OCI-LY1 (cell line): ENCODE results near the gene DEPDC7.

Source experiments
- H2AFZ ChIP-seq: fragments of 200-600 bp; sonication (generic), shearing (Covaris generic); 2 replicates; pipeline ENCODE4 v1.6.0; 2014; ENCODE audit warnings: antibody characterized with exemption, mild to moderate bottlenecking, low read length
- H3F3A ChIP-seq: fragments of 200-600 bp; sonication (generic), shearing (Covaris generic); 2 replicates; pipeline ENCODE4 v1.6.0; 2014; ENCODE audit warnings: mild to moderate bottlenecking, antibody characterized with exemption, low read length, moderate library complexity; ENCODE audit not compliant: insufficient read depth
- H3K27ac ChIP-seq: fragments of 200-600 bp; sonication (generic); 2 replicates; pipeline ENCODE4 v1.5.1; 2014; ENCODE audit warnings: low read length, mixed run types, mild to moderate bottlenecking, low read depth; ENCODE audit not compliant: poor library complexity, severe bottlenecking
- H3K27me3 ChIP-seq: fragments of 200-600 bp; sonication (generic); 2 replicates; pipeline ENCODE4 v1.6.0; 2014; ENCODE audit warnings: antibody characterized with exemption, mild to moderate bottlenecking, low read length, moderate library complexity; ENCODE audit not compliant: insufficient read depth
- H3K36me3 ChIP-seq: fragments of 200-600 bp; sonication (generic); 2 replicates; pipeline ENCODE4 v1.6.1; 2014; ENCODE audit warnings: mild to moderate bottlenecking, antibody characterized with exemption, low read length, moderate library complexity, mixed read lengths; ENCODE audit not compliant: insufficient read depth
- H3K4me1 ChIP-seq: fragments of 200-600 bp; sonication (generic); 2 replicates; pipeline ENCODE4 v1.5.1; 2014; ENCODE audit warnings: mild to moderate bottlenecking, low read length, moderate library complexity; ENCODE audit not compliant: insufficient read depth, severe bottlenecking
- H3K4me2 ChIP-seq: fragments of 200-600 bp; sonication (generic), shearing (Covaris generic); 2 replicates; pipeline ENCODE4 v1.6.1; 2014; ENCODE audit warnings: low read length
- H3K4me3 ChIP-seq: fragments of 200-600 bp; sonication (generic); 2 replicates; pipeline ENCODE4 v1.5.1; 2014; ENCODE audit warnings: low read length, low read depth, mild to moderate bottlenecking, mixed read lengths; ENCODE audit not compliant: poor library complexity, severe bottlenecking
- H3K79me2 ChIP-seq: fragments of 200-600 bp; shearing (Covaris generic); 2 replicates; pipeline ENCODE4 v1.6.1; 2016; ENCODE audit warnings: mixed run types, low read length, mixed read lengths; ENCODE audit not compliant: insufficient read depth
- H3K9ac ChIP-seq: fragments of 200-600 bp; sonication (generic), shearing (Covaris generic); 2 replicates; pipeline ENCODE4 v1.6.1; 2014; ENCODE audit warnings: mild to moderate bottlenecking, low read length, mixed read lengths
- H3K9me2 ChIP-seq: fragments of 200-600 bp; sonication (generic), shearing (Covaris generic); 2 replicates; pipeline ENCODE4 v1.6.1; 2014; ENCODE audit warnings: low read depth, mild to moderate bottlenecking, low read length, mixed read lengths
- H3K9me3 ChIP-seq: fragments of 200-600 bp; shearing (Covaris generic); 2 replicates; pipeline ENCODE4 v1.6.1; 2014; ENCODE audit warnings: low read length, mixed read lengths
- H4K20me1 ChIP-seq: fragments of 200-600 bp; sonication (generic), shearing (Covaris generic); 2 replicates; pipeline ENCODE4 v1.6.0; 2016; ENCODE audit warnings: mild to moderate bottlenecking, low read length; ENCODE audit not compliant: insufficient read depth
- CTCF ChIP-seq: fragments of 200-600 bp; sonication (generic), shearing (Covaris generic); IDR thresholded peaks from 2 replicates; pipeline ENCODE4 v1.5.1; 2017; ENCODE audit warnings: mild to moderate bottlenecking, antibody characterized with exemption, low read length, moderate library complexity, mixed read lengths
- EZH2 ChIP-seq: fragments of 200-600 bp; sonication (generic), shearing (Covaris generic); IDR thresholded peaks from 2 replicates; pipeline ENCODE4 v1.8.0; 2017; ENCODE audit warnings: borderline replicate concordance, mixed run types, mild to moderate bottlenecking, antibody characterized with exemption, low read length, moderate library complexity, mixed read lengths

The DEPDC7 gene

GRCh38 chr11:33033493-33033892 is 17.8 kb downstream of the DEPDC7 start:
- Histone ChIP-seq H3K4me1 (no peaks in the 10 kb centered on the region), H3K4me2 (no peak overlapping the region), H3K9me3 (no peaks in the 10 kb centered on the region), H3K4me3 (no peak overlapping the region), H2AFZ (no peak overlapping the region), H3K79me2 (no peaks in the 10 kb centered on the region), H3K9ac (no peak overlapping the region), H3K27ac (no peak overlapping the region), H3K9me2 (no peaks in the 10 kb centered on the region), H3K36me3 (no peaks in the 10 kb centered on the region), H3K27me3 (no peaks in the 10 kb centered on the region), H3F3A (no peaks in the 10 kb centered on the region), H4K20me1 (no peaks in the 10 kb centered on the region)
- TF ChIP-seq EZH2 (no peak), CTCF (no peak)

GRCh38 chr11:33035011-33035410 is 19.3 kb downstream of the DEPDC7 start:
- Histone ChIP-seq H3K4me1 (peaks cover 2% of the 10 kb centered on the region), H3K4me3 (no peak overlapping the region), H3K27ac (no peak overlapping the region), H3K4me2 (no peak overlapping the region), H3K9me3 (no peaks in the 10 kb centered on the region), H2AFZ (no peak overlapping the region), H3F3A (no peaks in the 10 kb centered on the region), H3K27me3 (no peaks in the 10 kb centered on the region), H3K9ac (no peak overlapping the region), H3K9me2 (no peaks in the 10 kb centered on the region), H3K79me2 (no peaks in the 10 kb centered on the region), H4K20me1 (no peaks in the 10 kb centered on the region), H3K36me3 (no peaks in the 10 kb centered on the region)
- no peak for TF ChIP-seq EZH2
- no peak for TF ChIP-seq CTCF

GRCh38 chr11:33039274-33040032 is 23.8 kb downstream of the DEPDC7 start, which contains the start of gene TCP11L1:
TCP11L1 (plus strand) TSS chr11:33039572; CDS start chr11:33043774, 4,202 bp downstream.
- Histone ChIP-seq H3K4me1 (peaks cover 19% of the 10 kb centered on the region), H3K79me2 (no peaks in the 10 kb centered on the region), H3K36me3 (peaks cover 5% of the 10 kb centered on the region; the same call in 1 of the 2 replicates), H3K9me3 (no peaks in the 10 kb centered on the region), H3K27me3 (no peaks in the 10 kb centered on the region), H2AFZ (peak within 1 kb of the TSS; percentile 67), H3K9ac (peak within 1 kb of the TSS; percentile 76), H3K4me2 (peak within 1 kb of the TSS; percentile 80), H3F3A (no peaks in the 10 kb centered on the region), H3K27ac (peak within 1 kb of the TSS; percentile 69), H3K9me2 (no peaks in the 10 kb centered on the region), H4K20me1 (no peaks in the 10 kb centered on the region), H3K4me3 (peak within 1 kb of the TSS; percentile 86)
- TF ChIP-seq EZH2 (no peak), CTCF (no peak)
